Thyroid gland (tissue), 4 donors: Measurements from ENCODE around the gene SELENOT.

Experiments used
- CTCF ChIP-seq, 6 experiments: fragments of 200-600 bp in 3 of 6; fragments of 450-650 bp in 3 of 6; sonication (generic) in 3 of 6; IDR thresholded peaks; one replicate each; pipeline ENCODE4 v1.5.1; 2016 to 2019; ENCODE audit warnings: antibody characterized with exemption in 6 of 6, mild to moderate bottlenecking in 2 of 6, inconsistent platforms in 1 of 6, moderate library complexity in 1 of 6
- POLR2A ChIP-seq, 2 donors: fragments of 450-650 bp; IDR thresholded peaks; one replicate each; pipeline ENCODE4 v1.6.1; 2017; ENCODE audit warnings: antibody characterized with exemption in 2 of 2, mild to moderate bottlenecking in 2 of 2, moderate library complexity in 1 of 2

- no peak for TF ChIP-seq CTCF (IDR thresholded peaks at IDR 0.05)
- TF ChIP-seq POLR2A (IDR thresholded peaks at IDR 0.05): no peak
These were observed 32.4 kb downstream of the SELENOT start for GRCh38 chr3:150635526-150635925.
